NT2/D1 (cell line): ENCODE data around the gene SLC26A9.

ENCODE experiments used
- SUZ12 ChIP-seq: IDR thresholded peaks from 2 replicates; pipeline ENCODE4 v1.6.1; 2011; ENCODE audit not compliant: insufficient read length, insufficient read depth; ENCODE audit errors: extremely low read depth
- YY1 ChIP-seq: IDR thresholded peaks from 2 replicates; pipeline ENCODE4 v1.6.1; 2011; ENCODE audit not compliant: insufficient read length, insufficient read depth
- ZNF274 ChIP-seq: IDR thresholded peaks from 2 replicates; pipeline ENCODE4 v1.6.1; 2011; ENCODE audit warnings: mild to moderate bottlenecking, low read depth, low read length

DNA sequence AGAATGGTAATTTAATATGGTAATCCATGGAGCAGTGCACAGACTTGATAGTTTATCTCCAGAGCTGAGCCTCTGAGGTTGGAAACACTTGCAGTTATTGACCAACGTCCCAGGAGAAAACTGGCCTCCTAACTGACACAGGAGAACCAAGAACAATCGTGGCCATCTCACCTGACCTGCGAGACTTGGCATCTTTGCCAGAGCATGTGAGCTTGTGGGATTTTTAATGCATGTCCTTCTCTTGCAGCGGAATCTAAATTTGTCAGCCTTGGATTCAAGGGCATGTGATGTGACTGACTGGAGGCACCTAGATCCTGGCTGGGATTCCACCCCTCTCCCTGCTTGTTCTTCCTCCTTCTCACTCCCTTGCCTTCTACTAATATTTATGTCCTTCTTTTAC is 27.8 kb upstream of the SLC26A9 start:
- no peak for TF ChIP-seq ZNF274
- TF ChIP-seq YY1, result no peak
- no peak for TF ChIP-seq SUZ12
